Measurements from ENCODE around the gene CENPX.
A peak's percentile ranks its signal among the peaks of the same experiment; 100 is the strongest.
"Not testable (repeated sequence)": the region's sequence is repeated elsewhere in the genome, so short reads cannot be mapped to it uniquely, and the experiment has no call there.

The CENPX gene

GRCh38 chr17:82046903-82047302 is 24.2 kb upstream of the CENPX start:
- FAIRE-seq (no peak), DNase-seq (ENCODE audit: insufficient read length, low spot score) (no peak)
- TF ChIP-seq POU2F2 (IDR thresholded peaks at IDR 0.05; ENCODE audit: low read depth, low read length) (no peak), POLR2A (IDR thresholded peaks at IDR 0.05; ENCODE audit: low read depth, low read length) (no peak), TAF1 (IDR thresholded peaks at IDR 0.05; ENCODE audit: low read depth, low read length) (no peak), SPI1 (IDR thresholded peaks at IDR 0.05; ENCODE audit: low read depth, low read length) (no peak), PAX5 (IDR thresholded peaks at IDR 0.05; ENCODE audit: insufficient read depth, low read length, severe bottlenecking) (no peak), POLR2AphosphoS5 (IDR thresholded peaks at IDR 0.05; ENCODE audit: low read depth, low read length) (no peak)

DNA sequence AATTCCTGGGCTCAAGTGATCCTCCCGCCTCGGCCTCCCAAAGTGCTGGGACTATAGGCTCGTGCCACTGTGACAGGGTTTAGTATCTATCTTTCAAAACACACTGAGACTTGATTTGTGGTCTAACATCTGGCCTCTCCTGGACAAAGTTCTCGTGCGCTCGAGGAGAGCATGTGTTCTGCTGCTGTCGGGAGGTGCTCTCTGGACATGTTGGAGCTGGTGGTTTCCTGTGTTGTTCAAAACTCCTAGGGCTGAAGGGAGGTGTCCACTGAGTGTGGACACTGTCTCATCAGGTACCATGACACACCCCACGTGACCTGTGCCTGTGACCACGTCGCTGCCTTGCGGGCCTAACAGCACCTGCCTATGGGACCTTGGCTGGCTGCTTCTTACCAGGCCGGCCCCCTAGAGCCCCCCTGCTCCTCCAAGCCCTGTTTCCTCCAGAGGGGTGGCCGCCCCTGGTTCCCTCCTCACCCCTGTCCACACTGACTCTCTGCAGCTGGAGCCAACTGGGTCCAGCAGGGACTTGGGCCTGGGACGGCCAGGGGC is 23.3 kb upstream of the CENPX start:
- TF ChIP-seq POU2F2 (IDR thresholded peaks at IDR 0.05; ENCODE audit: low read depth, low read length) (no peak), SPI1 (IDR thresholded peaks at IDR 0.05; ENCODE audit: low read depth, low read length) (no peak), POLR2A (IDR thresholded peaks at IDR 0.05; ENCODE audit: low read depth, low read length) (no peak)
- FAIRE-seq (no peak), DNase-seq (ENCODE audit: insufficient read length, low spot score) (no peak)

DNA sequence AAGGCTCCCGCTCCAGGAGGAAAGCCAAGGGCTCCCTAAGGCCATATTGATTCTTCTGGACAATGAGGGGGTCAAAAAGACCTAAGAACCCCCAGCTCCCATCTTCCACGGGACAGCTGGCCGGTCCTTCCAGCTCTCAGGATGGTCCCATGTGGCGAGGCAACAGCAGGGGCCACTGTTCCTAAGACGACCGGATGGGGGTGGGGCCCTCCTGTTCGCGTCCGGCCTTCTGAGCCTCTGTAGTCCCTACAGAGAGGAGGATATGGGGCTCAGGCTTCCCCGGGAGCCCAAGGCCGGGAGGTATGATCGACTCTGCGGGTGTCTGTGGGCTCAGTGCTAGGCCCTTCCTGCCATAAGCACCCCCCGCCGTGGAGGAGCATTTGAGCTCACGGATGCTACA is 20.8 kb upstream of the CENPX start:
- FAIRE-seq (no peak), DNase-seq (ENCODE audit: insufficient read length, low spot score) (no peak)
- TF ChIP-seq TAF1 (IDR thresholded peaks at IDR 0.05; ENCODE audit: low read depth, low read length), result no peak
- TF ChIP-seq POLR2AphosphoS5 (IDR thresholded peaks at IDR 0.05; ENCODE audit: low read depth, low read length), result no peak

GRCh38 chr17:82042649-82043048 is 20.0 kb upstream of the CENPX start:
- DNase-seq (ENCODE audit: insufficient read length, low spot score), result no peak
- TF ChIP-seq POLR2A (IDR thresholded peaks at IDR 0.05; ENCODE audit: low read depth, low read length), result no peak
- TF ChIP-seq SPI1 (IDR thresholded peaks at IDR 0.05; ENCODE audit: low read depth, low read length), result no peak
- no peak for TF ChIP-seq PAX5 (IDR thresholded peaks at IDR 0.05; ENCODE audit: insufficient read depth, low read length, severe bottlenecking)
- TF ChIP-seq TAF1 (IDR thresholded peaks at IDR 0.05; ENCODE audit: low read depth, low read length), result no peak
- no peak for TF ChIP-seq POU2F2 (IDR thresholded peaks at IDR 0.05; ENCODE audit: low read depth, low read length)
- TF ChIP-seq POLR2AphosphoS5 (IDR thresholded peaks at IDR 0.05; ENCODE audit: low read depth, low read length), result no peak
- FAIRE-seq, result no peak

- DNase-seq (ENCODE audit: insufficient read length, low spot score), result no peak
- TF ChIP-seq POLR2AphosphoS5 (IDR thresholded peaks at IDR 0.05; ENCODE audit: low read depth, low read length) (no peak), SPI1 (IDR thresholded peaks at IDR 0.05; ENCODE audit: low read depth, low read length) (no peak), PAX5 (IDR thresholded peaks at IDR 0.05; ENCODE audit: insufficient read depth, low read length, severe bottlenecking) (no peak), TAF1 (IDR thresholded peaks at IDR 0.05; ENCODE audit: low read depth, low read length) (no peak)
Measured at GRCh38 chr17:82041144-82041814, 18.6 kb upstream of the CENPX start.

GRCh38 chr17:82039695-82040299 is 17.1 kb upstream of the CENPX start:
- no peak for DNase-seq (ENCODE audit: insufficient read length, low spot score)
- FAIRE-seq, result no peak
- no peak for TF ChIP-seq SPI1 (IDR thresholded peaks at IDR 0.05; ENCODE audit: low read depth, low read length)
- TF ChIP-seq TAF1 (IDR thresholded peaks at IDR 0.05; ENCODE audit: low read depth, low read length), result no peak
- no peak for TF ChIP-seq POLR2AphosphoS5 (IDR thresholded peaks at IDR 0.05; ENCODE audit: low read depth, low read length)
- TF ChIP-seq PAX5 (IDR thresholded peaks at IDR 0.05; ENCODE audit: insufficient read depth, low read length, severe bottlenecking), result no peak
- TF ChIP-seq POU2F2 (IDR thresholded peaks at IDR 0.05; ENCODE audit: low read depth, low read length), result no peak
- TF ChIP-seq POLR2A (IDR thresholded peaks at IDR 0.05; ENCODE audit: low read depth, low read length), result no peak

More at GRCh38 chr17:82041144-82041814, 18.6 kb upstream of the CENPX start:
- no peak for FAIRE-seq

- 0 out of 2 replicates have a peak, but pooled peaks have one; percentile 38 for TF ChIP-seq SPI1 (IDR thresholded peaks at IDR 0.05; ENCODE audit: low read depth, low read length)
- not testable (repeated sequence) for DNase-seq (ENCODE audit: insufficient read length, low spot score); FAIRE-seq
Measured at GRCh38 chr17:82038796-82039409, 16.2 kb upstream of the CENPX start.

DNA sequence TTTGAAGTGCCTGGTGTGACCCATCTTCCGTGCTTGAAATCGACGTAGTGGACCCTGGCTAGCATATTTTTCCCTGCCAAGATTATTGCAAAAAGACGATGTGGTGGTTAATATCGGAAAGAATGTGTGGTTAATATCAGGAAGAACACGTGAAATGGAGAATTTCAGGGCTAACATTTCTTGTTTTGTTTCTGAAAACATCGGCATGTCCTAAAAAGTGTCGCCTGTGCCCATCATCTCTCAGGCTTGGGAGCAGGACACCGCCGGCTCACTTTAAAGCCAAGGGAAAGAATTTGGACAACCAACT is 15.2 kb upstream of the CENPX start:
- no peak for FAIRE-seq
- no peak for TF ChIP-seq PAX5 (IDR thresholded peaks at IDR 0.05; ENCODE audit: insufficient read depth, low read length, severe bottlenecking)
- no peak for TF ChIP-seq TAF1 (IDR thresholded peaks at IDR 0.05; ENCODE audit: low read depth, low read length)
- TF ChIP-seq SPI1 (IDR thresholded peaks at IDR 0.05; ENCODE audit: low read depth, low read length), result no peak
- TF ChIP-seq POLR2A (IDR thresholded peaks at IDR 0.05; ENCODE audit: low read depth, low read length), result no peak
- DNase-seq (ENCODE audit: insufficient read length, low spot score), result no peak

DNA sequence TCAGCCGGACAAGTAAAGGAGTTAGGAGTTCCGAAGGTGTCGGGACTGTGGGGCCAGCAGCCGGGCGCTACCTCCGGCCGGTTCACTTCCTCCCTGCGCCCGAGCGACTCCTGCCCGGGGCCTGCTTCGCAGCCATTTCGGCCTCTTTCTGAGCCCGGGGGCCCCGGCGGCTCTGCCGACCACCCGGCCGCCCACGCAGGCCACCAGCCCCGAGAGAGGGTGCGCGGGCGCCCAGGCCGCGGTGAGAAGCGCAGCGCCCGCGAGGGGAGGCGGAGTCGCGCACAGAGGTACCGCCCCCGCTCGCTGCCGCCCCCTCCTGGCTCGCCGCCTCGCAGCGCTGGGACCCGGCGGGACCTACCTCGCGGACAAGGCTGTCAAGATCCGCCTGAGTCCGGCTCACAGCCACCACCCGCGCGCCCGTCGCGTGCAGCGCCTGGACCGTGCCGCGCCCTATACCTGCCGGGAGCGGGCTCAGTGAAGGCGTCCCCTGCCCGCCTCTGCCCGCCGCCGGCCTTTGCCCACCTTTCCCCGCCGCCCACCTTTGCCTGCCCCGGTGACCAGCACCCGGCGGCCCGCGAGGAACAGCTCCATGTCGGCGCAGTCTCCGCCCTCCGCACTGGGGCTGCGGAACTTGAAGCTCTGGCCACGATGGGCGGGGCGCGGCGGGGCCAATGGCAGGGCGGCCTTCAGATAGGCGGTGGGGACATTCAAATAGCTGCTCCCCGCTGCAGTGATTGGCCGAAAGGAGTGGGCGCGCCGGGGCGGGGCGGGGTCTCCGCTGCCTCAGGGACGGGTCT is 14.6 kb upstream of the CENPX start, which contains the start of gene DCXR:
TSS of gene DCXR (minus strand) at position 606 of the 797 bp plus-strand sequence. CDS start at position 591, 15 bp downstream.
- peak; percentile 99 for DNase-seq (ENCODE audit: insufficient read length, low spot score)
- TF ChIP-seq TAF1 (IDR thresholded peaks at IDR 0.05; ENCODE audit: low read depth, low read length) (no peak; the same call in 1 of the 2 replicates), POLR2AphosphoS5 (IDR thresholded peaks at IDR 0.05; ENCODE audit: low read depth, low read length) (peak; percentile 80), PAX5 (IDR thresholded peaks at IDR 0.05; ENCODE audit: insufficient read depth, low read length, severe bottlenecking) (no peak), POLR2A (IDR thresholded peaks at IDR 0.05; ENCODE audit: low read depth, low read length) (peak; percentile 80), POU2F2 (IDR thresholded peaks at IDR 0.05; ENCODE audit: low read depth, low read length) (peak; percentile 52; the same call in 1 of the 2 replicates), SPI1 (IDR thresholded peaks at IDR 0.05; ENCODE audit: low read depth, low read length) (peak; percentile 42; the same call in 1 of the 2 replicates)
- peak; percentile 96 for FAIRE-seq

All from GM12891 (cell line).